Measurements from ENCODE around the gene FGF6.

FGF6 gene

DNA sequence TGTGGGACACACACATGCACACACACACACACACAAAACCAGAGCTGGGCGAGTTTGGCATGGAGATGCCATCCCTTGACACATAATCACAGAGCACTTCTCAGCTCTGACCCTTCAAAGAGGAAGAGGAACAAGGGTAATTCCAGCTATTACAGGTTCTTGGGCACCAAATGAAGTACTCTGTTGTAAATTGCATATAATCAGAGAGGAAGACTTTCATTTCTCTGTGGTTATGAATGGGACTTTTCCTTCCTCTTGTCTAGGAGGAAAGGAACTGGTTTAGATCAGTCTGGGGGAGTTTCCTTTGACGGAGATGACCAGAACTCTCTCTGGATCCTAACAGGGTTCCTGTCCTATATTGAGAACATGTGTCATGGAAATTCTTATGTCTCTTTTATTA lies 26.4 kb upstream of the FGF6 start:
- Histone ChIP-seq H3K79me2 (ENCODE audit: insufficient read depth, low read length) (no peaks in the 10 kb centered on the region), H4K20me1 (ENCODE audit: insufficient read depth, low read length) (no peaks in the 10 kb centered on the region), H3K4me1 (ENCODE audit: insufficient read depth, low read length, severe bottlenecking) (no peaks in the 10 kb centered on the region), H2AFZ (ENCODE audit: low read length) (no peak overlapping the region), H3K4me3 (ENCODE audit: low read depth, low read length, poor library complexity, severe bottlenecking) (no peak overlapping the region), H3K9ac (ENCODE audit: low read length) (no peak overlapping the region), H3K27ac (ENCODE audit: low read depth, low read length, poor library complexity, severe bottlenecking) (no peak overlapping the region), H3F3A (ENCODE audit: insufficient read depth, low read length) (no peaks in the 10 kb centered on the region), H3K36me3 (ENCODE audit: insufficient read depth, low read length) (no peaks in the 10 kb centered on the region), H3K9me2 (ENCODE audit: low read depth, low read length) (no peaks in the 10 kb centered on the region), H3K9me3 (ENCODE audit: low read length) (no peaks in the 10 kb centered on the region), H3K27me3 (ENCODE audit: insufficient read depth, low read length) (no peaks in the 10 kb centered on the region; the same call in 1 of the 2 replicates), H3K4me2 (ENCODE audit: low read length) (no peak overlapping the region)
- no peak for TF ChIP-seq EZH2 (IDR thresholded peaks at IDR 0.05; ENCODE audit: borderline replicate concordance, low read length)
- TF ChIP-seq, protein P1, sequence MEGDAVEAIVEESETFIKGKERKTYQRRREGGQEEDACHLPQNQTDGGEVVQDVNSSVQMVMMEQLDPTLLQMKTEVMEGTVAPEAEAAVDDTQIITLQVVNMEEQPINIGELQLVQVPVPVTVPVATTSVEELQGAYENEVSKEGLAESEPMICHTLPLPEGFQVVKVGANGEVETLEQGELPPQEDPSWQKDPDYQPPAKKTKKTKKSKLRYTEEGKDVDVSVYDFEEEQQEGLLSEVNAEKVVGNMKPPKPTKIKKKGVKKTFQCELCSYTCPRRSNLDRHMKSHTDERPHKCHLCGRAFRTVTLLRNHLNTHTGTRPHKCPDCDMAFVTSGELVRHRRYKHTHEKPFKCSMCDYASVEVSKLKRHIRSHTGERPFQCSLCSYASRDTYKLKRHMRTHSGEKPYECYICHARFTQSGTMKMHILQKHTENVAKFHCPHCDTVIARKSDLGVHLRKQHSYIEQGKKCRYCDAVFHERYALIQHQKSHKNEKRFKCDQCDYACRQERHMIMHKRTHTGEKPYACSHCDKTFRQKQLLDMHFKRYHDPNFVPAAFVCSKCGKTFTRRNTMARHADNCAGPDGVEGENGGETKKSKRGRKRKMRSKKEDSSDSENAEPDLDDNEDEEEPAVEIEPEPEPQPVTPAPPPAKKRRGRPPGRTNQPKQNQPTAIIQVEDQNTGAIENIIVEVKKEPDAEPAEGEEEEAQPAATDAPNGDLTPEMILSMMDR (IDR thresholded peaks at IDR 0.05; ENCODE audit: low read length), result no peak

DNA sequence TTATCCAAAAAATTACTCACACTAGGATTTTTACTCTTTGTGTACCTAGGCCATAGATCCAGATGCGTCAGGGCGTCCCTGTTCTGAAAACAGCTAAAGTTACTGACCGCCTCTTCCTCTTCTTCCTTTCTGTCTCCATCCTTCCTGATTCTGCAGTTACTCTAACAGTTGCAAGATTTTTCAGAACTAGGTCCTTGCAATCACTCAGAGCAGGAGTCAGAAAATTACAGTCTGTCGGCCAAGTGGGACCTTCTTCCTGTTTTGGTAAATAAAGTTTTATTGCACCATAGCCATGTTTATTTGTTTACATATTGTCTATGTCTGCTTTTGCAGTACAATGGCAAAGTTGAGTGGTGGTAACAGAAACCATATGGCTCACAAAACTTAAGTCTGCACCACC lies 25.6 kb upstream of the FGF6 start:
- Histone ChIP-seq H3K4me3 (ENCODE audit: low read depth, low read length, poor library complexity, severe bottlenecking) (no peak overlapping the region), H3K79me2 (ENCODE audit: insufficient read depth, low read length) (no peaks in the 10 kb centered on the region), H3K9ac (ENCODE audit: low read length) (no peak overlapping the region), H2AFZ (ENCODE audit: low read length) (no peak overlapping the region), H3K27me3 (ENCODE audit: insufficient read depth, low read length) (no peaks in the 10 kb centered on the region; the same call in 1 of the 2 replicates), H3K9me3 (ENCODE audit: low read length) (no peaks in the 10 kb centered on the region), H3K27ac (ENCODE audit: low read depth, low read length, poor library complexity, severe bottlenecking) (no peak overlapping the region), H3K4me1 (ENCODE audit: insufficient read depth, low read length, severe bottlenecking) (no peaks in the 10 kb centered on the region), H3K9me2 (ENCODE audit: low read depth, low read length) (no peaks in the 10 kb centered on the region), H3F3A (ENCODE audit: insufficient read depth, low read length) (no peaks in the 10 kb centered on the region), H3K36me3 (ENCODE audit: insufficient read depth, low read length) (no peaks in the 10 kb centered on the region), H3K4me2 (ENCODE audit: low read length) (no peak overlapping the region), H4K20me1 (ENCODE audit: insufficient read depth, low read length) (no peaks in the 10 kb centered on the region)
- TF ChIP-seq EZH2 (IDR thresholded peaks at IDR 0.05; ENCODE audit: borderline replicate concordance, low read length), result no peak
- TF ChIP-seq, protein P1 (IDR thresholded peaks at IDR 0.05; ENCODE audit: low read length), result no peak

DNA sequence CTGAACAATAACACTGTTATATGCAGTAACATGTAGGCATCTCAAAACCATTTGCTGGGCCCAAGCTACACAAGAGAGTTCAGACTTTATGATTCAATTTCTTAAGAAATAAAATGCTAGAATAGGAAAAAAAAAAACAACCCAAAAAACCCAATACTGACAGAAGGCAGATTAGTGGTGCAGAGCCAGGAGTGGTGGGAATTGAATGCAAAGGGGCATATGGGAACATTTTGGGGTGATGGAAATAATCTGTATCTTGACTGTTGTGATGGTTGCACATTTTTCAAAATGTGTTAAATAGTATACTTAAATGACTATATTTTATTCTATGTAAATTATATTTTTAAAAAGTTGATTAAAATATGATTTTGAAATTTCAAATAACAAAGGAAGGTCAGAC lies 23.4 kb upstream of the FGF6 start:
- no peak overlapping the region for H3K9ac ChIP-seq (ENCODE audit: low read length)

More for the DNA sequence above, 23.4 kb upstream of the FGF6 start:
- H3K4me1 ChIP-seq (ENCODE audit: insufficient read depth, low read length, severe bottlenecking), result no peaks in the 10 kb centered on the region
- no peak overlapping the region for H3K4me2 ChIP-seq (ENCODE audit: low read length)
- TF ChIP-seq EZH2 (IDR thresholded peaks at IDR 0.05; ENCODE audit: borderline replicate concordance, low read length), result no peak
- TF ChIP-seq, protein P1 (IDR thresholded peaks at IDR 0.05; ENCODE audit: low read length), result no peak
- H3K27me3 ChIP-seq (ENCODE audit: insufficient read depth, low read length), result no peaks in the 10 kb centered on the region; the same call in 1 of the 2 replicates
- H3K4me3 ChIP-seq (ENCODE audit: low read depth, low read length, poor library complexity, severe bottlenecking), result no peak overlapping the region
- H3F3A ChIP-seq (ENCODE audit: insufficient read depth, low read length), result no peaks in the 10 kb centered on the region
- H4K20me1 ChIP-seq (ENCODE audit: insufficient read depth, low read length), result no peaks in the 10 kb centered on the region
- H3K79me2 ChIP-seq (ENCODE audit: insufficient read depth, low read length), result no peaks in the 10 kb centered on the region
- H3K36me3 ChIP-seq (ENCODE audit: insufficient read depth, low read length), result no peaks in the 10 kb centered on the region
- H3K9me2 ChIP-seq (ENCODE audit: low read depth, low read length), result no peaks in the 10 kb centered on the region
- no peak overlapping the region for H2AFZ ChIP-seq (ENCODE audit: low read length)
- H3K9me3 ChIP-seq (ENCODE audit: low read length), result no peaks in the 10 kb centered on the region
- H3K27ac ChIP-seq (ENCODE audit: low read depth, low read length, poor library complexity, severe bottlenecking), result no peak overlapping the region

Data from OCI-LY1 (cell line).